Measurements from ENCODE around the gene PEX13. TPM values are rescaled to one million over a fixed set of nuclear protein-coding genes. Genes with fewer than 3 reads are reported as not detected.

PEX13 gene
- total and polyA plus RNA-seq, 12 donors: 8.3 to 44.9 (median 24.2) TPM

GRCh38 chr2:60974652-60975051 lies 42.9 kb upstream of the PEX13 start:
- H3K27me3 ChIP-seq: no peaks in the 10 kb centered on the region
- DNase-seq: no peak
- no peak overlapping the region for H3K27ac ChIP-seq
- no peaks in the 10 kb centered on the region for H3K4me1 ChIP-seq (replicated peaks in 1 of 2)
- H3K36me3 ChIP-seq (replicated peaks in 1 of 2): no peaks in the 10 kb centered on the region
- H3K9me3 ChIP-seq (replicated peaks in 1 of 3): no peaks in the 10 kb centered on the region
- 90 to 97% (median 95%) methylated on average over 6 to 16 of the region's 16 CpGs for WGBS, 4 donors
- intact Hi-C loops (cut with DNase I): no loop called here
- TF ChIP-seq CTCF (IDR thresholded peaks at IDR 0.05) (no peak), POLR2A (IDR thresholded peaks at IDR 0.05) (no peak)
- no peak overlapping the region for H3K4me3 ChIP-seq

- H3K27ac ChIP-seq: no peak overlapping the region
- no peak for DNase-seq
- no peaks in the 10 kb centered on the region for H3K36me3 ChIP-seq (replicated peaks in 1 of 2)
- H3K4me3 ChIP-seq: no peak overlapping the region
- WGBS, 4 donors: 88 to 92% (median 91%) methylated on average over 3 of the region's 3 CpGs
- intact Hi-C loops (cut with DNase I): no loop called here
- TF ChIP-seq POLR2A (IDR thresholded peaks at IDR 0.05) (no peak), CTCF (IDR thresholded peaks at IDR 0.05) (no peak)
- no peaks in the 10 kb centered on the region for H3K4me1 ChIP-seq (replicated peaks in 1 of 2)
- no peaks in the 10 kb centered on the region for H3K27me3 ChIP-seq
- no peaks in the 10 kb centered on the region for H3K9me3 ChIP-seq (replicated peaks in 1 of 3)
Observed at GRCh38 chr2:60976256-60976850, 41.2 kb upstream of the PEX13 start.

- no peaks in the 10 kb centered on the region for H3K9me3 ChIP-seq (replicated peaks in 1 of 3)
- H3K27ac ChIP-seq: no peak overlapping the region
- no peaks in the 10 kb centered on the region for H3K4me1 ChIP-seq (replicated peaks in 1 of 2)
- intact Hi-C loops (cut with DNase I): no loop called here
- TF ChIP-seq POLR2A (IDR thresholded peaks at IDR 0.05): no peak
- TF ChIP-seq CTCF (IDR thresholded peaks at IDR 0.05): no peak
- WGBS, 4 donors: 59 to 74% (median 64%) methylated on average over 5 of the region's 5 CpGs
- H3K27me3 ChIP-seq: no peaks in the 10 kb centered on the region
- H3K36me3 ChIP-seq (replicated peaks in 1 of 2): no peaks in the 10 kb centered on the region
- no peak for DNase-seq
- no peak overlapping the region for H3K4me3 ChIP-seq
Observed at GRCh38 chr2:60976875-60977561, 40.5 kb upstream of the PEX13 start.

- Histone ChIP-seq H3K36me3 (replicated peaks in 1 of 2) (no peaks in the 10 kb centered on the region), H3K9me3 (replicated peaks in 1 of 3) (no peaks in the 10 kb centered on the region), H3K27me3 (no peaks in the 10 kb centered on the region), H3K27ac (no peak overlapping the region), H3K4me3 (no peak overlapping the region), H3K4me1 (replicated peaks in 1 of 2) (no peaks in the 10 kb centered on the region)
- no peak for TF ChIP-seq POLR2A (IDR thresholded peaks at IDR 0.05)
- no peak for TF ChIP-seq CTCF (IDR thresholded peaks at IDR 0.05)
- intact Hi-C loops (cut with DNase I): no loop called here
- DNase-seq: no peak
- WGBS, 4 donors: 87 to 94% (median 88%) methylated on average over 1 of the region's 1 CpG
Observed at GRCh38 chr2:60977562-60977895, 40.0 kb upstream of the PEX13 start.

Data from adrenal gland (tissue), 12 donors.